HG02870 (cell line): Measurements from ENCODE around the gene ERV3-1.
"Not testable (repeated sequence)": the region's sequence is repeated elsewhere in the genome, so short reads cannot be mapped to it uniquely, and the experiment has no call there.

Source experiments
- ATAC-seq: cut with Tn5 transposase; IDR thresholded peaks from one replicate; pipeline ENCODE4 v1.9.1; 2021; ENCODE audit warnings: mild to moderate bottlenecking, moderate library complexity; ENCODE audit not compliant: unreplicated experiment

The ERV3-1 gene

DNA sequence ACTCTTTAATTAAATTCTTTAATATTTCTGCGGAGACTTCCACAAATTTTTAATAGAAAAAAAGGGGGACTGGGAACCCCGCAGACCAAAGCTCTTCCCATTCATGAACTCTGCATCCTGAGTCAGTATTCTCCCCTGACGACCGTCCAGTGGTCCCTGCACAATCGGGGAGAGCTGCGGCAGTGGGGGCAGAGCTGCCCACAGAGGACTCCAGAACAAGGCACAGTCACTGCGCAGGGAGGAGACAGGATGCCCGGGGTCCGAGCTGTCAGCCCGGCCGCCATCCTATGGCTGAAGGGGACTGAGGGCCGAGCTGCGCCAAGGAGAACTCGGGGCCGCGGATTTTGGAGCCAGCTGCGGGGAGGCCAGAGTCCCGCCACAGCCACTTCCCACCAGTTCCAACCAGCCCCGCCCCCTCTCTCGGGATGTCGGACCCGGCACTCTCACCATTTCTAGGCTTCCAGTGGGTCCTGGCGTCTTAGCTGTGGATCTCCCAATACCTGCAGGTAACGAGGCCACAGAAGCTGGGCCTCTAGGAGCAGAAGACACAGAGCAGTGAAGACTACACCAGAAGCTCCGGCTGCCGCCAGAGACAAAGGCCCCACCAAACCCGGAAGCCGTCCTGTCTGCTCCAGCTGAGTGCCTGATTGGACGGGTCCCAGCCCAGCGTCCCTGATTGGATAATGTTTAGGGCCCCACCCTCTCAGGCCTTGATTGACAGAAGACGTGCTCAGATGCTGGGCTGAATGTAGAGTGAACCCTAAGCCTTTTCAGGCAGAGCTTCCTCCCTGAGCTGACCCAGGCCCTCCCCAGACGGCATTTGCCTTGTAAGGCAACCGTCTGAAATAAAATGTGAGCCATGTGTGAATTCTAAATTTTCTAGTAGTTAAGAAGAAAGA is at the start of gene ERV3-1:
Gene ERV3-1, minus strand, starts transcription at position 594 of the 899 bp plus-strand sequence. CDS start 13,661 bp downstream, outside the sequence.
- peak; percentile 100 for ATAC-seq

- not testable (repeated sequence) for ATAC-seq
These were observed 49.3 kb upstream of the ERV3-1 start for GRCh38 chr7:65055786-65056185.

GRCh38 chr7:65054466-65054994 is 48.0 kb upstream of the ERV3-1 start:
- ATAC-seq: not testable (repeated sequence)

GRCh38 chr7:65051654-65052053 is 45.2 kb upstream of the ERV3-1 start:
- not testable (repeated sequence) for ATAC-seq

DNA sequence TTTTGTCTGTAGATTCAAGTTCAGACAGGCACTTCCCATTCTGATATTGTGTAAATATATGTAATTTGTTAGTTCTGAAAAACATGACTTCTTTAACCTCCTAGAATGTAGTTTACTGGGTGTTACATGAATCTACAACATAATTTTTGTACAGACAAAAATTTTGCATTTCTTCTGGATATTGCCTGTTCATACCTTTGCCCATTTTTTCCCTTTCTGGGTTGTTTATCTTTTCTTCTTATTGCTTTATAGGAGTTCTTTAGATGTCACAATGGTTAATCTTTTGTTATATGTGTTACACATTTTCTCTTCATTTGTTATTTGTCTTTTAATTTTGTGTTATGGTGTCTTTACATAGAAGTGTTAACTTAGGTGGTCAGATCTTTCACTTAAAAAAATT is 44.7 kb upstream of the ERV3-1 start:
- ATAC-seq: not testable (repeated sequence)

DNA sequence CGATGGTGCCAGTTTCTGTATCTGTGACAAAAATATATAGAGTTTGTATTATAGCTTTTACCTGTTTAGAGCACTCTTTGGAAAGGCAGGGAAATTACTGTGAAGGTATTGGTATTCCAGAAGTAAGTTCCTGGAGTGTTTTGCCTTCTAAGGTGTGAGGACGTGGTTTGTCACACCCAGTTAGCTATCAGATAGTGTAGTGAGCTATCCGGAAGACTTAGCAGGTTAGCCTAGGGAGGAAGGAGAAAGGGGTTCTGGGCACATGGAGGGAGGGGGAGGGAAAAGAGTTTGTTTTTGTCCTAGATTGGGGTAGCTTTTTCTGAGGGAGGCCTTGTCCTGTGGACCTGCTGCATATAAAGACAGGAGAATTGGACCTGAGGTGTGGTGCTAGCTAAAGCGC is 39.8 kb upstream of the ERV3-1 start:
- ATAC-seq: not testable (repeated sequence)

GRCh38 chr7:65045589-65045988 is 39.1 kb upstream of the ERV3-1 start:
- ATAC-seq: not testable (repeated sequence)

DNA sequence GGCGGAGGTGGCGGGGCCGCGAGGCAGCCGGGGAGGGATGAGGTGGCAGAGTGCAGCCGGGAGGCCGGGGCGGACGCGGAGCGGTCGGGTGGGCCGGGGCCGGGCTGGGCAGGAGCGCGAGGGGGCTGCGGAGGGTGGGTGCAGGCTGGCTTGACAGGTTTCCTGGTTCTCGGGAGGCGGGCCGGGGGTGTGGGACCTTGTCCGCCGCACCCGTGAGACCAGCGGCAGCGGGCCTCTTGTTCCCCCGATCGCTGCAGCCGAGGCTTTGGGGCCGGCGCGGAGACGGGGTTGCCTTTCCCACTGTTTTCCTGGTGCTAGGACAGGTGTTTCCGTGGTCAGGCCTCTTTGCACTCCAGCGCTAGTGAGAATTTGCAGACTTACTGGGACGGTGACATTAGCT is 32.3 kb upstream of the ERV3-1 start:
- peak; percentile 14 for ATAC-seq

GRCh38 chr7:65037740-65038688 is 31.5 kb upstream of the ERV3-1 start:
- ATAC-seq: peak; percentile 77

GRCh38 chr7:65036526-65036925 is 30.0 kb upstream of the ERV3-1 start:
- not testable (repeated sequence) for ATAC-seq

- not testable (repeated sequence) for ATAC-seq
These were observed 29.0 kb upstream of the ERV3-1 start for GRCh38 chr7:65035469-65035868.

DNA sequence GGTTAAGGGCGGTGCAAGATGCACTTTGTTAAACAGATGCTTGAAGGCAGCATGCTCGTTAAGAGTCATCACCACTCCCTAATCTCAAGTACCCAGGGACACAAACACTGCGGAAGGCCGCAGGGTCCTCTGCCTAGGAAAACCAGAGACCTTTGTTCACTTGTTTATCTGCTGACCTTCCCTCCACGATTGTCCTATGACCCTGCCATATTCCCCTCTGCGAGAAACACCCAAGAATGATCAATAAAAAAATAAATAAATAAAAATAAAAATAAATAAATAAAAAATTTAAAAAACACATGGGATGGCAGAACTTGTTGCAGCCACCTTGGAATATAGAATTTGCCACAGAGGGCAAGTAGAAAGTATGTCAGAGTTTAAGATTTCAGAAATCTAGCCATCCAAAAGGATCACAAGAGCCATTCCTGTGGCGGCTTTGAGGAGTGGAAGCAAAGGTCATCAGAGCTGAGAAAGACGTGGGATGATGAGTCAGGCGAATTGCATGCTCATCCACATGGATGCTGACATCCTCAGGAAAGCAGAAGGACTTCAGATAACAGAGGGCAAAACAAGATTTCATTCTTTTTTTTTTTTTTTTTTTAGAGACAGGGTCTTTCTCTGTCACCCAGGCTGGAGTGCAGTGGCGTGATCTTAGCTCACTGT is 27.8 kb upstream of the ERV3-1 start:
- ATAC-seq: not testable (repeated sequence)

- ATAC-seq: not testable (repeated sequence)
These were observed 26.9 kb upstream of the ERV3-1 start for GRCh38 chr7:65033391-65033790.

DNA sequence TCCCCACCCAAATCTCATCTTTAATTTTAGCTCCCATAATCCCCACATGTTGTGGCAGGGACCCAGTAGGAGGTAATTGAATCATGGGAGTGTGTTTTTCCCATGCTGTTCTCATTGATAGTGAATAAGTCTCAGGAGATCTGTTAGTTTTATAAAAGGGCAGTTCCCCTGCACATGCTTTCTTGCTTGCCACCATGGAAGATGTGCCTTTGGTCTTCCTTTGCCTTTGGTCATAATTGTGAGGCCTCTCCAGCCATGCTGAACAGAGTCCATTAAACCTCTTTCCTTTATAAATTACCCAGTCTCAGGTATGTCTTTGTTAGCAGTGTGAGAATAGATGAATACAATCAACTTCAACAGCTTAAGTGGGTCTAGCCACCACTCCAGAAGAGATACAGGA is 18.5 kb upstream of the ERV3-1 start:
- ATAC-seq: not testable (repeated sequence)

DNA sequence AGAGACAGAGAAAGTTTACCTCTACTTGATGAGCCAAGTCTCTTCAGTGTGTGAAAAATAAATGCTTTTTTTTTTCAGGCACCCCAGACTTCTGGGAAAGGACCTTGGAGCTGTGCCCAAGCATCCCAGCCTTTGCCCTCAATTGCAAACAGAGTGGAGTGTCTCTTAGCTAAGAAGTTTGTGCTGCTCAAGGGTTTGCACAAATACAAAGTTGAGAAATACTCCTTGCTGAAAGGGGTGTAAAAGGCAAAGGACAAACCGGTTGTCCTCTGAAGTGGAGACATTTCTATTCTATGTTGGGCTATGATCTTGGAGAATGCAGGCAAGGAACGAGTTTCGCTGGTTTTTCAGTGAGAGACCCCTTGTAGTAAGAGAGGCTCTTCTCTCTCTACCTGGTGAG is 14.5 kb upstream of the ERV3-1 start:
- not testable (repeated sequence) for ATAC-seq

GRCh38 chr7:65009881-65010280 is 3.4 kb upstream of the ERV3-1 start:
- not testable (repeated sequence) for ATAC-seq

GRCh38 chr7:65009394-65009793 is 2.9 kb upstream of the ERV3-1 start:
- not testable (repeated sequence) for ATAC-seq

DNA sequence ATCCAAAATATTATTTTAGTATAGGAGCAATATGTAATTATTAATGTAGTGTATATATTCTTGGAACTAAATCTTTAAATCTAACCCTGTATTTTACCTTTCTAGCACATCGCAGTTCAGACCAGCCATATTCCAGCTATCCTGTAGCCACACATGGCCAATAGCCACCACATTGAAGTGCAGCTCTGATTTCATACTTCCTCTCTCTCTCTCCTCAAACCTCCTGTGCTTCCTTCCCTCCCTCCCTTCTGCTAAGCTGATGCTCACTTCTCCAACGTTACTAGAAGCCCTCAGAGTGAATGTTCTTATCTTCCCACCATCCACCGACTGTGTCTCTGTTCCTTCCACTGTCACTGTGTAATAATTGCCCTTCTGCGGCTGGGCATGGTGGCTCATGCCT is 549 bp upstream of the ERV3-1 start:
- not testable (repeated sequence) for ATAC-seq

GRCh38 chr7:65004575-65004974 is 1.9 kb downstream of the ERV3-1 start:
- ATAC-seq: no peak

GRCh38 chr7:65002972-65003585 is 3.4 kb downstream of the ERV3-1 start:
- no peak for ATAC-seq
